Thyroid gland (tissue), 4 donors: Measurements from ENCODE around the gene TSPAN4. TPM values are rescaled to one million over a fixed set of nuclear protein-coding genes. Genes with fewer than 3 reads are reported as not detected.

Experiments
- DNase-seq, 2 donors: peaks; one replicate each; pipeline ENCODE4 v3.0.0-alpha.2; 2019
- H3K27ac ChIP-seq, 3 donors: fragments of 200-600 bp; sonication (generic); 1 replicate in 2 of 3; 2 replicates in 1 of 3; pipeline ENCODE4 v1.5.1; 2016 to 2019; ENCODE audit warnings: mild to moderate bottlenecking in 1 of 3, moderate library complexity in 1 of 3
- H3K27me3 ChIP-seq: fragments of 200-600 bp; sonication (generic); one replicate; pipeline ENCODE4 v1.5.1; 2019
- H3K36me3 ChIP-seq, 2 donors: fragments of 200-600 bp; sonication (generic); one replicate each; pipeline ENCODE4 v1.5.1; 2016 to 2019
- H3K4me1 ChIP-seq, 2 donors: fragments of 200-600 bp; sonication (generic); one replicate each; pipeline ENCODE4 v1.5.1; 2017 to 2019
- H3K4me3 ChIP-seq, 3 donors: fragments of 200-600 bp; sonication (generic); replicated peaks in 1 of 3; 1 replicate in 2 of 3; 2 replicates in 1 of 3; pipeline ENCODE4 v1.5.1; 2016; ENCODE audit warnings: mild to moderate bottlenecking in 1 of 3
- H3K9me3 ChIP-seq: fragments of 200-600 bp; sonication (generic); one replicate; pipeline ENCODE4 v1.5.1; 2017
- POLR2A ChIP-seq, 2 donors: fragments of 450-650 bp; IDR thresholded peaks; one replicate each; pipeline ENCODE4 v1.6.1; 2017; ENCODE audit warnings: antibody characterized with exemption in 2 of 2, mild to moderate bottlenecking in 2 of 2, moderate library complexity in 1 of 2
- WGBS, 2 donors: methylation state at CpG; one replicate each; pipeline ENCODE4 v1.1.5; 2017; 5-methylcytosine and 5-hydroxymethylcytosine counted together
- intact Hi-C: fragments of 100-400 bp; cut with DNase I; formaldehyde crosslinking; loops from one replicate; pipeline ENCODE4 v1.15.1; 2023
- total RNA-seq, 4 donors: library from RNA; depleted of rRNA; stranded (reverse); fragments of >200 nt; gene quantifications; one replicate each; pipeline ENCODE4 v1.2.3, GENCODE V29; 2016
- TF ChIP-seq, protein P1 (sequence below), 6 experiments: fragments of 200-600 bp in 3 of 6; fragments of 450-650 bp in 3 of 6; sonication (generic) in 3 of 6; IDR thresholded peaks; one replicate each; pipeline ENCODE4 v1.5.1; 2016 to 2019; ENCODE audit warnings: antibody characterized with exemption in 6 of 6, mild to moderate bottlenecking in 2 of 6, inconsistent platforms in 1 of 6, moderate library complexity in 1 of 6

TSPAN4 gene
- total RNA-seq, 4 donors from 2014 or later: 86.1 to 127 (median 107) TPM

DNA sequence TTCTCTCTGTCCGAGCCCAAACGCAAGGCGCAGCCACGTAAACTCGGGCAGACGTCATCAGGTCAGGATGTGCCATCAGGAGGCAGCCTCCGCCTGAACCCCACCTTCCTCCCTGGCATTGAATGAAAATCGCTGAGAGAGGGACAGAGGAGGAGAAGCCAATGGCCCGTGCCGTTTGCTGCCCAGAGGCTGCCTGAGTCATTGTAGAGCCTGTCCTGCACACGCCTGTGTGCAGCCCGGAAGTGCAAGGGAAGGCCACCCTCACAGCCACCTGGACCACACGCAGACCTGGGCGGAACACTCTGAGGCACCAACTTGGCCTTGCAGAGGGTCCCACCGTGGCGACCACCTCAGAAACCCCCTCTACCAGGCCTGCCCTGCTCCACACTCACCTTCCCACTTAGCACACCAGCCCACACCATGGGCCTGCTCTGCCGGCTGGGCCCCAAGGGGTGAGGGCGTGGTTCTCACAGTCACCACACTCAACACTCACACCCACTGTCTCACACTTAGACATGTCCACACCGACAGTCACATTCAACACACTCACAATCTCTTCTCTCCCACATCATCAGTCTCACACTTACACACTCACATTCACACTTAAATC, 58.9 kb downstream of the TSPAN4 start:
- Histone ChIP-seq H3K27me3 (no peaks in the 10 kb centered on the region), H3K4me3 (no peak overlapping the region), H3K36me3 (peaks cover 48 to 52% of the 10 kb centered on the region in 2 donors), H3K27ac (no peak overlapping the region), H3K4me1 (no peaks in the 10 kb centered on the region), H3K9me3 (no peaks in the 10 kb centered on the region)
- no peak for DNase-seq
- no peak for TF ChIP-seq POLR2A (IDR thresholded peaks at IDR 0.05)
- TF ChIP-seq, protein P1, sequence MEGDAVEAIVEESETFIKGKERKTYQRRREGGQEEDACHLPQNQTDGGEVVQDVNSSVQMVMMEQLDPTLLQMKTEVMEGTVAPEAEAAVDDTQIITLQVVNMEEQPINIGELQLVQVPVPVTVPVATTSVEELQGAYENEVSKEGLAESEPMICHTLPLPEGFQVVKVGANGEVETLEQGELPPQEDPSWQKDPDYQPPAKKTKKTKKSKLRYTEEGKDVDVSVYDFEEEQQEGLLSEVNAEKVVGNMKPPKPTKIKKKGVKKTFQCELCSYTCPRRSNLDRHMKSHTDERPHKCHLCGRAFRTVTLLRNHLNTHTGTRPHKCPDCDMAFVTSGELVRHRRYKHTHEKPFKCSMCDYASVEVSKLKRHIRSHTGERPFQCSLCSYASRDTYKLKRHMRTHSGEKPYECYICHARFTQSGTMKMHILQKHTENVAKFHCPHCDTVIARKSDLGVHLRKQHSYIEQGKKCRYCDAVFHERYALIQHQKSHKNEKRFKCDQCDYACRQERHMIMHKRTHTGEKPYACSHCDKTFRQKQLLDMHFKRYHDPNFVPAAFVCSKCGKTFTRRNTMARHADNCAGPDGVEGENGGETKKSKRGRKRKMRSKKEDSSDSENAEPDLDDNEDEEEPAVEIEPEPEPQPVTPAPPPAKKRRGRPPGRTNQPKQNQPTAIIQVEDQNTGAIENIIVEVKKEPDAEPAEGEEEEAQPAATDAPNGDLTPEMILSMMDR (IDR thresholded peaks at IDR 0.05): no peak
- 91 to 98% methylated on average over 13 to 16 of the region's 19 CpGs for WGBS, 2 donors
- intact Hi-C loops: no loop called here

DNA sequence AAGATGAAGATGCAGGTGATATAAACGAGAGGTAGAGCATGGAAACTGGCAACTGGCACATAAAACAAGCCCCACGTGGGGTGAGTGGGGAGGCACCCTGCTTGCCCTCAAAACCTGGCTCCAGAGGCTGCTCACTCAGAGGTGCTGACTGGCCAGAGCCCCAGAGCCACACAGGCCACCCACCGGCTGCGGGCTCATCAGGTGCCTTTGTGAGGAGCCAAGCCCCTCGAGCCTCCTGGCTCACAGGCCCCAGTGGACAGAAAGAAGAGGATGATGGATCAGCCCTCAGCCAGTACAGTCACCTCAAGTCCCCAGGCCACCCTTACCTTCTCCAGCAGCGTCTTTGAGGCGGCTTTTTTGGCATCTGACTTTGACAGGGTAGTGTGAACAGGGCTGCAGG, 61.7 kb downstream of the TSPAN4 start:
- intact Hi-C loops: no loop called here

DNA sequence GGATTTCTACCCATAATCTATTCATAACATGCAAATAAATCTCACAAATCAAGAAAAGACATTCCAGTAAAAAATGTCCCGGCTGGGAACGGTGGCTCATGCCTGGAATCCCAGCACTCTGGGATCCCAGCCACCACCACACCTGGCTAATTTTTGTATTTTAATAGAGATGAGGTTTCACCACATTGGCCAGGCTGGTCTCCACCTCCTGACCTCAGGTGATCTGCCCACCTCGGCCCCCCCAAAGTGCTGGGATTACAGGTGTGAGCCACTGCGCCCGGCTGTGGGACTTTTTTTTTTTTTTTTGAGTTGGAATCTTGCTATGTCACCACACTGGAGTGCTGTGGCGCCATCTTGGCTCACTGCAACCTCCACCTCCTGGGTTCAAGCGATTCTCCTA, 63.3 kb downstream of the TSPAN4 start:
- peaks cover 30 to 31% of the 10 kb centered on the region in 2 donors for H3K36me3 ChIP-seq
- intact Hi-C loops: no loop called here
- 88 to 91% methylated on average over 6 to 7 of the region's 7 CpGs for WGBS, 2 donors
- no peaks in the 10 kb centered on the region for H3K27me3 ChIP-seq
- no peak overlapping the region for H3K27ac ChIP-seq
- H3K4me3 ChIP-seq: no peak overlapping the region
- DNase-seq: no peak
- no peaks in the 10 kb centered on the region for H3K9me3 ChIP-seq
- peaks cover 8 to 11% of the 10 kb centered on the region in 2 donors for H3K4me1 ChIP-seq
- no peak for TF ChIP-seq POLR2A (IDR thresholded peaks at IDR 0.05)
- TF ChIP-seq, protein P1 (IDR thresholded peaks at IDR 0.05): no peak

More for the DNA sequence above, 61.7 kb downstream of the TSPAN4 start:
- Histone ChIP-seq H3K27me3 (no peaks in the 10 kb centered on the region), H3K36me3 (peaks cover 44 to 46% of the 10 kb centered on the region in 2 donors), H3K27ac (no peak overlapping the region), H3K4me1 (peaks cover 0 to 2% of the 10 kb centered on the region in 2 donors), H3K9me3 (no peaks in the 10 kb centered on the region), H3K4me3 (no peak overlapping the region)
- no peak for DNase-seq
- 92 to 94% methylated on average over 6 to 7 of the region's 7 CpGs for WGBS, 2 donors
- TF ChIP-seq, protein P1 (IDR thresholded peaks at IDR 0.05): no peak
- no peak for TF ChIP-seq POLR2A (IDR thresholded peaks at IDR 0.05)

DNA sequence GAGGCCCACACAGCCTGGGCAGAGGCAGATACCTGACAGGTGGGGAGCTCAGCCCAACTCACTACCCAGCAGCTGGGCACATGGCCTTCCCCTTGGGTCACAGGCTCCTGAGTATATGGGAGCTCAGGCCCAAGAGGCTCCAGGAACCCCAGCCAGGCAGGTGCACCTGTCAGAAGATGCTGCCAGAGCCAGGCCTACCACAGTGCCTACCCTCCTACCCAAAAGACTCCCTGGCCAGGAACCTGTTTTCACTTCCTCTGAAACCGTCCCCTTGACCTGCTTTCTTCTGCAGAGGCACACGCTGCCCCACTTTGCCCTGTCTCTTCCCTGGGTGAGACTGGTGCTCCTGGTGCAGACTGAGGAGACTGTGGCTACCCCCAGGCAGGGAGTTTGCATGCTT, 65.0 kb downstream of the TSPAN4 start:
- no peak for DNase-seq
- intact Hi-C loops: no loop called here
- TF ChIP-seq POLR2A (IDR thresholded peaks at IDR 0.05): no peak
- TF ChIP-seq, protein P1 (IDR thresholded peaks at IDR 0.05): no peak
- Histone ChIP-seq H3K4me3 (no peak overlapping the region), H3K27ac (no peak overlapping the region), H3K4me1 (peaks cover 13 to 16% of the 10 kb centered on the region in 2 donors), H3K27me3 (no peaks in the 10 kb centered on the region), H3K36me3 (peaks cover 14 to 15% of the 10 kb centered on the region in 2 donors), H3K9me3 (no peaks in the 10 kb centered on the region)
- WGBS, 2 donors: 91 to 96% methylated on average over 2 of the region's 2 CpGs

DNA sequence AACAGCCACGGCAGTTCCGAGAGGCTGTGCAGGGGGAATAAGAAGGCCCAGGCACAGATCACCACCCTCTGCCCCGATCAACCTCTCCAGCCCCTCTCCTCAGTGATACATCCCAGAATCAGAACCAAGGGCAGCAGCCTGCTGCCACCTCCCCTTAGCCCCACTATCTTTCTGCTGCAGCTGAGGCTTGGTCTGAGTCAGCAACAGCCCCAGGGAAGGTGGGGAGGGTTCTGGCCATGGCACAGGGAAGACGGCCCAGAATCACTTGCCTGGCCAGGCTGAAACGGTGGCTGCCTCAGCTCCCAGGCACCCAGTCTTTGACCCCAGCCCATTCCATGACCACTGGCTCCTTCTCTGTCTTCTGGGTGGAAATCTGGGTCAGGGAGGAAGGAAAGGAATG, 65.6 kb downstream of the TSPAN4 start:
- peaks cover 13 to 16% of the 10 kb centered on the region in 2 donors for H3K4me1 ChIP-seq
- intact Hi-C loops: no loop called here
- no peak for DNase-seq
- H3K9me3 ChIP-seq: no peaks in the 10 kb centered on the region
- no peaks in the 10 kb centered on the region for H3K27me3 ChIP-seq
- H3K27ac ChIP-seq: no peak overlapping the region
- TF ChIP-seq, protein P1 (IDR thresholded peaks at IDR 0.05): no peak
- no peak for TF ChIP-seq POLR2A (IDR thresholded peaks at IDR 0.05)
- WGBS, 2 donors: 85 to 89% methylated on average over 2 to 3 of the region's 5 CpGs
- peaks cover 9 to 10% of the 10 kb centered on the region in 2 donors for H3K36me3 ChIP-seq
- H3K4me3 ChIP-seq: no peak overlapping the region
